ENCODE measurements around the gene VBP1. TPM values are rescaled to one million over a fixed set of nuclear protein-coding genes. Genes with fewer than 3 reads are reported as not detected.

Gene VBP1
- total RNA-seq, 1 experiment from 2014 or later: 77.3 TPM

DNA sequence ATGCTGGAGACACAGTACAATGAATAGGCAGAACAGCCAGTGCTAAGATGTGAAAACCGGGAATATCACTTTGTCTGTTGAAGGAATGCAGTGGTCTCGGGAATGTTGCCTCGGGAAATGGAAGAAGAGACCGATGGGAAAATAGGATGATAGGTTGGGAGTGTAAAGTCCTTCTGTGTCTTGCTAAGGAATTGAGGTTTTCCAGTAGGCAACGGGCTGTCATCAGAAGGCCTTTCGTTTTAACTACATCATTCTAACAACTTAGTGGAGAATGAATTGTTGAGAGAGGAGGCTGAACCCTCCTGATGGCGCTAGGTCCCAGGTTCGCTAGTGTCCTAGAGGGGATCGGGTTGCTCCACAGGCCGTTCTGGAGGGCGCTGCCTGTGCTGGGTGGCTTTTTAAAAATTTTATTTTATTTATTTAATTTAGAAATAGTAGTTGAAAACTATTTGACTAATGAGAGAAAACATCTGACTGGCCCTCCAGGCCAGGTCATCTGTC lies 730 bp downstream of the VBP1 start (continued):
- TF ChIP-seq EZH2phosphoT487 (IDR thresholded peaks at IDR 0.05; ENCODE audit: borderline replicate concordance) (no peak), POLR2A (IDR thresholded peaks at IDR 0.05; ENCODE audit: borderline replicate concordance, extremely low read depth, insufficient read depth, insufficient read length) (no peak), YY1 (IDR thresholded peaks at IDR 0.05; ENCODE audit: extremely low read depth, insufficient replicate concordance, low read depth, low read length) (no peak), EGR1 (IDR thresholded peaks at IDR 0.05; ENCODE audit: low read depth) (no peak), EZH2 (IDR thresholded peaks at IDR 0.05) (no peak)

DNA sequence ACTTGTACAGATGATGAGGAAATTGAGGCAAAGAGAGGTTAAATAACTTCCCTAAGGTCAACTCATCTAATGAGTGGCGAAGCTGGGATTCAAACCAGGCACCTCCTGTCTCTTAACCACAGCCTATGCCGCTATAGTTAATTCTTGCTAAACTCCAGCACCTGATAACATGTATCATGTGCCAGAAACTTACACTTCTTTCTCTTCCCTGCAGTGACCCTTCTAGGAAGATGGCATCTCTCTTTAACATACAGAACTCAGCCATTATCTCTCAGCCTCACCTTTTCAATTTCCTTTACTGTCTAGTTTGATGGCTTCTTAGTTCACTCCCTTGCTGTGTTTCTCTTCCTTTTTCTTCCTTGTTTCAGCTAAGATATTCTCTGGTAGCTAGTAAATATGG lies 2.5 kb downstream of the VBP1 start:
- no peaks in the 10 kb centered on the region for H3K36me3 ChIP-seq (ENCODE audit: control insufficient read depth in 1 of 2, insufficient read depth in 2 of 2, low read length in 2 of 2)
- intact Hi-C loops (cut with micrococcal nuclease): no loop called here
- RAD21 ChIA-PET (ENCODE audit: low non-redundant PET in 1 of 2, low total read pairs in 2 of 2, uncharacterized antibody in 2 of 2, unreplicated experiment in 2 of 2): no interaction called here
- DNase-seq (ENCODE audit: low read depth, low spot score): no peak
- H3K4me3 ChIP-seq (replicated peaks in 1 of 2; ENCODE audit: low read depth in 1 of 2, low read length in 2 of 2): no peak overlapping the region
- POLR2A ChIA-PET: no interaction called here
- no peak overlapping the region for H2AFZ ChIP-seq (ENCODE audit: low read depth, low read length, poor library complexity, severe bottlenecking)
- peaks cover 66% of the 10 kb centered on the region for H3K79me2 ChIP-seq (ENCODE audit: insufficient read depth, low read length)
- no peak overlapping the region for H3K4me2 ChIP-seq (ENCODE audit: low read length)
- no peaks in the 10 kb centered on the region for H3K27me3 ChIP-seq (ENCODE audit: insufficient read depth, low read length)
- H4K20me1 ChIP-seq (ENCODE audit: insufficient read depth): no peaks in the 10 kb centered on the region
- no peak overlapping the region for H3K9ac ChIP-seq (ENCODE audit: low read length)
- BruUV-seq (replicated peaks): no TSS peak
- H3K4me1 ChIP-seq (ENCODE audit: control insufficient read depth in 1 of 2, insufficient read depth in 2 of 2, low read length in 2 of 2): peaks cover 0 to 14% of the 10 kb centered on the region in 2 experiments; a peak in 2 of 4 replicates
- CTCF ChIA-PET: no interaction called here
- no peak overlapping the region for H3K27ac ChIP-seq (ENCODE audit: low read depth, low read length)
- no peak for TF ChIP-seq POLR2A (IDR thresholded peaks at IDR 0.05; ENCODE audit: borderline replicate concordance, extremely low read depth, insufficient read depth, insufficient read length)
- no peak for TF ChIP-seq CBX3 (IDR thresholded peaks at IDR 0.05; ENCODE audit: low read depth)
- TF ChIP-seq ZNF274 (IDR thresholded peaks at IDR 0.05; ENCODE audit: low read depth, low read length): no peak
- no peak for TF ChIP-seq FOSL1 (IDR thresholded peaks at IDR 0.05; ENCODE audit: low read depth)
- TF ChIP-seq, protein P1, sequence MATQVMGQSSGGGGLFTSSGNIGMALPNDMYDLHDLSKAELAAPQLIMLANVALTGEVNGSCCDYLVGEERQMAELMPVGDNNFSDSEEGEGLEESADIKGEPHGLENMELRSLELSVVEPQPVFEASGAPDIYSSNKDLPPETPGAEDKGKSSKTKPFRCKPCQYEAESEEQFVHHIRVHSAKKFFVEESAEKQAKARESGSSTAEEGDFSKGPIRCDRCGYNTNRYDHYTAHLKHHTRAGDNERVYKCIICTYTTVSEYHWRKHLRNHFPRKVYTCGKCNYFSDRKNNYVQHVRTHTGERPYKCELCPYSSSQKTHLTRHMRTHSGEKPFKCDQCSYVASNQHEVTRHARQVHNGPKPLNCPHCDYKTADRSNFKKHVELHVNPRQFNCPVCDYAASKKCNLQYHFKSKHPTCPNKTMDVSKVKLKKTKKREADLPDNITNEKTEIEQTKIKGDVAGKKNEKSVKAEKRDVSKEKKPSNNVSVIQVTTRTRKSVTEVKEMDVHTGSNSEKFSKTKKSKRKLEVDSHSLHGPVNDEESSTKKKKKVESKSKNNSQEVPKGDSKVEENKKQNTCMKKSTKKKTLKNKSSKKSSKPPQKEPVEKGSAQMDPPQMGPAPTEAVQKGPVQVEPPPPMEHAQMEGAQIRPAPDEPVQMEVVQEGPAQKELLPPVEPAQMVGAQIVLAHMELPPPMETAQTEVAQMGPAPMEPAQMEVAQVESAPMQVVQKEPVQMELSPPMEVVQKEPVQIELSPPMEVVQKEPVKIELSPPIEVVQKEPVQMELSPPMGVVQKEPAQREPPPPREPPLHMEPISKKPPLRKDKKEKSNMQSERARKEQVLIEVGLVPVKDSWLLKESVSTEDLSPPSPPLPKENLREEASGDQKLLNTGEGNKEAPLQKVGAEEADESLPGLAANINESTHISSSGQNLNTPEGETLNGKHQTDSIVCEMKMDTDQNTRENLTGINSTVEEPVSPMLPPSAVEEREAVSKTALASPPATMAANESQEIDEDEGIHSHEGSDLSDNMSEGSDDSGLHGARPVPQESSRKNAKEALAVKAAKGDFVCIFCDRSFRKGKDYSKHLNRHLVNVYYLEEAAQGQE (IDR thresholded peaks at IDR 0.05; ENCODE audit: low read depth): no peak
- TF ChIP-seq RAD21 (IDR thresholded peaks at IDR 0.05; ENCODE audit: low read depth): no peak
- no peak for TF ChIP-seq SRF (IDR thresholded peaks at IDR 0.05; ENCODE audit: low read depth)
- TF ChIP-seq TCF7L2 (IDR thresholded peaks at IDR 0.05; ENCODE audit: borderline replicate concordance, extremely low read depth, insufficient read depth, insufficient read length): no peak
- no peak for TF ChIP-seq ZFX (IDR thresholded peaks at IDR 0.05)
- no peak for TF ChIP-seq YY1 (IDR thresholded peaks at IDR 0.05; ENCODE audit: extremely low read depth, insufficient replicate concordance, low read depth, low read length)
- TF ChIP-seq SIN3A (IDR thresholded peaks at IDR 0.05; ENCODE audit: low read depth): no peak
- no peak for TF ChIP-seq EZH2 (IDR thresholded peaks at IDR 0.05)
- TF ChIP-seq, protein P2, sequence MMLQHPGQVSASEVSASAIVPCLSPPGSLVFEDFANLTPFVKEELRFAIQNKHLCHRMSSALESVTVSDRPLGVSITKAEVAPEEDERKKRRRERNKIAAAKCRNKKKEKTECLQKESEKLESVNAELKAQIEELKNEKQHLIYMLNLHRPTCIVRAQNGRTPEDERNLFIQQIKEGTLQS (IDR thresholded peaks at IDR 0.05): no peak
- no peak for TF ChIP-seq ELF1 (IDR thresholded peaks at IDR 0.05; ENCODE audit: borderline replicate concordance, low read depth)
- TF ChIP-seq EGR1 (IDR thresholded peaks at IDR 0.05; ENCODE audit: low read depth): no peak
- no peaks in the 10 kb centered on the region for H3K9me3 ChIP-seq (ENCODE audit: control insufficient read depth in 1 of 2, insufficient read depth in 1 of 2, low read depth in 1 of 2, low read length in 2 of 2)
- ATAC-seq: no peak
- no peaks in the 10 kb centered on the region for H3K9me2 ChIP-seq (ENCODE audit: insufficient read depth)
